GM19043 (cell line): Measurements from ENCODE around the gene PIEZO2.
"Not testable (repeated sequence)": the region's sequence is repeated elsewhere in the genome, so short reads cannot be mapped to it uniquely, and the experiment has no call there.

ENCODE experiments used
- ATAC-seq: cut with Tn5 transposase; IDR thresholded peaks from one replicate; pipeline ENCODE4 v1.9.1; 2021; ENCODE audit warnings: low read depth; ENCODE audit not compliant: unreplicated experiment

PIEZO2 gene

DNA sequence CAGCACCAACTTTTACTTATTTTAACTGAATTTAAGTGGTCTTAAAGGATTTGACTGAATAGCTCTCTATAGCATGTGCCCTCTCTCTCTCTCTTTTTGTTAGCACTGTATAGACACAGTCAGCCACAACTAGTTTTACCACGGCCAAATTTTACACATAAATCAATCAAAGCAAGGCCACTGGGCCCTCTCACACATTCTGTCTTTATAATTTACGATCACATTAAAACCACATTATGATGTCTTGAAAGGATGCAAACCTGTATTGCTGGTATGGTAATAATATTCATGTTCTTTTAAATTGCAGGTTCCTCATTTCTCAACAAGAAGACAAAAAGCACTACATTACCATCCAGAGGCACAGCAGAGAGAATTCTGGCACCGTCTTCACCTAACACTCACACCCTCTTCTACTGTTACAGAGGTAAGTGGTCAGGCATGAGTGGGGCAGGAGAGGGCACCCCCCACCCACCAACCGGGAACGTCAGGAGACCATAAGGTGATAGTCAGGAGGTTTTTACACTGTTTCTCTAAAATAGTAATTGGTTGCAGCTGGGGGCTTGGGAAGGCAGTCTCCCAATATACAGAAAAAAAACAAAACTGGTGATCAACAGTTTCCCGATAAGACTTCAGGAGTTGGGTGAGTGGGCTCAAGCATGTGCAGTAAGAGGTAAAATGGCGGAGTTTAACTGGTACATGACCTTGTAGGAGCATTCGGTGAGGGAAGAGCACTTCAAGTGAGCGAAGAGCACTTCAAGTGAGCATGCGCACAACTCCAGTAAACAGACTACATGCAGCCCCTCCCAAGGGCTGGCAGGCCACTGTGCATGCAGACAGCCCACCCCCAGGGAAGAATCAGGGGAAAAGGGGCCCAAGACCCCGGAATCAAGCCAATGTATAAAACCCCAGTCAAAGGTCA, 296.7 kb downstream of the PIEZO2 start:
- ATAC-seq, result no peak

DNA sequence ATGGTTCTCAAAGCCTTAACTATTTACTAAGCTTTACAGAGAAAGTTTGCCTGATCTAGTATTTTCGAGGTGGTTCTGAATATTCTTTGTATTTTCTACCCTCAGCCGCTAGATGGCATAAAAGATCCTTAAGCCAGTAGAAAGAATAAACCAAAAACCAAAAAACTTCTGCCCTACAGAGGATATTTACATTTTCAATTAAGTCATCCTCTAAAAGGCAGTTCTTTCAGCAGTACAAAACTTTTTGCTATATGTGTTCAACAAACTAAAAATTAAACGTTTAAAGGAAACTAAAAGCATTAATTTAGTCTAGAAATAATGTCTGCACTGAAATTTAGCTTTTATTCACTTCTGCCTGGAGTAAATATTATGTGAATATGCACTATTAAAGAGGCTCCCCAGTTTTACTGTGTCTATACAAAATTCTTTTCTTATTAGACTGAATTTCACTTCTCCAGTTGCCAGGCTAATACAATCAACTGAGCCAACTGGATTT, 297.5 kb downstream of the PIEZO2 start:
- no peak for ATAC-seq

DNA sequence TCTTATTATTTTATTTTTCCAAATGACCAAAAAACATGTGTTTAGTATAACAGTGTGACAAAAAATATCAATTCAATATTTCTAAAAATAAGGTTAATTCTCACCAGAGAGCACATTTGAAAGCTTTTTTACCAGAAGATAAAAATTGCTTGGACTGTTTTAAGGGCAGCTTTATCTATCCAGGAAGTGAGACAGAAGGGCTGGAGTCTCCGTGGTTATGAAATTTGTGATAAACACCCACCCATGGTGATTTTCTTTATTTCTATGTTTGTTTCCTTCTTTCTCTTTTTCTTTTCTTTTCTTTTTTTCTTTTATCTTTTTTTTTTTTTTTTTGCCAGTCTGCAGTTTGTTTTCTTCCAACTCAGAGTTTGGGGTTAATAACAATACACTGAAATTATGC, 298.5 kb downstream of the PIEZO2 start:
- no peak for ATAC-seq

DNA sequence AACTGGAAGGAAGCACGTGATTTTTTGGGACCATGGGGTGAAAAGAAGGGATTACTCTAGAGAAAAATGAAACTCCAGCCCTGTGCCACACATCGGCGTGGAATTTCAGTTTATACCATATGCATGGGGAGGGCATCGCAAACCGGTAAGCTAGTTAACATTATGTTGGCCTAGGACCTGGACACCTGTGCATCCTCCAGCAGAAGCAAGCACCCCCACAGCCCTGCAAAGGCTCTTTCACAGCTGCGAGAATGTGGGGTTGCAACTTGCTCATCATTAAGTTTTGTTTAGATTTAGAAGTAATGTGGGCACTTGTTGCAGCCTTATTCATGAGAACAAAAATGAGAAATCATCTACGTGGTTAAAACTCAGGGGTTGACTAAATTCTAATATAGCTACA, 299.2 kb downstream of the PIEZO2 start:
- ATAC-seq, result no peak

- no peak for ATAC-seq
Measured at GRCh38 chr18:10847907-10848306, 301.5 kb downstream of the PIEZO2 start.

- ATAC-seq, result no peak
Measured at GRCh38 chr18:10847408-10847790, 302.0 kb downstream of the PIEZO2 start.

DNA sequence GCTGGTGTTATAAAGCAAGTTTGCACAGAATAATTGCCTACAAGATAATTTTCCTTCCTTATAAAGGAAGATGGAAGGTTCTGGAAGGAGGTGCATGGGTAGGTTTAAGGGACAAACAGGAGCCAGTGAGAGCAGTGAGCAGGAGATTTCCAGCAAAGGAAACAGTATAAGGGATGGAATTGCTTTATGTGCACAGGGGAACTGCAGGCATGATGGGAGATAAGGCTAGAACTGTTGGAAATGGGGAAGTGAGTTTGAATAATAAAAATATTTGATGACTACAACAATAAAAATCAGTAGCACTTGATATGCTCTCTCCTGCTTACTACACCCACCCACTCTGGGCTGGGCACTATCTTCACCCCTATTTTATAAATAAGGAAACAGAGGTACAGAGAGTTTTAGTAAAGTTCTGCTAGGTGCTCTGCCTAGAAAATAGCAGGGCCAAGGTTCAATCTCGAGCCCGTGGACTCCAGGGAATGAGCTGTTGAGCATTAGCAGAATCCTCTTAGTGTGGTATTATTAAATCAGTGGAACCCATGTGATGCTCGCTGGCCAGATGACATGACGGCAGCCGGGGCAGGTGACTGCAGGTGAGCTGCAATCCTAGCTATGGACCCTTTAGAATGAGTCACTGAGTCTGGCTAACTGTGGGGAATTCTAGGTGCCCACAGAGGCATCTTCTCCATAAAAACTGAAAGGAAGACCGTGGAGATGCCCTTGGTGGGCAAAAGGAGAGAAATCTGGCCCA, 302.5 kb downstream of the PIEZO2 start:
- ATAC-seq, result no peak

DNA sequence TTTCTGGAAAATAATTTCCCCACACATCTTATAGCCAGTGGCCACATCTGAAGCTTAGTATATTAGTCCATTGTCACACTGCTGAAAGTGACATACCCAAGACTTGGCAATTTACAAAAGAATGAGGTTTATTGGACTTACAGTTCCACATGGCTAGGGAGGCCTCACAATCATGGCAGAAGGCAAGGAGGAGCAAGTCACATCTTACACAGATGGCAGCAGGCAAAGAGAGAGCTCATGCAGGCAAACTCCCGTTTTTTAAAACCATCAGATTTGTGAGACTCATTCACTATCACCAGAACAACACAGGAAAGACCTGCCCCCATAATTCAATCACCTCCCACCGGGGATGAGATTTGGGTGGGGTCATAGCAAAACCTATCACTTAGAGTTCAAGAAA, 303.3 kb downstream of the PIEZO2 start:
- not testable (repeated sequence) for ATAC-seq

DNA sequence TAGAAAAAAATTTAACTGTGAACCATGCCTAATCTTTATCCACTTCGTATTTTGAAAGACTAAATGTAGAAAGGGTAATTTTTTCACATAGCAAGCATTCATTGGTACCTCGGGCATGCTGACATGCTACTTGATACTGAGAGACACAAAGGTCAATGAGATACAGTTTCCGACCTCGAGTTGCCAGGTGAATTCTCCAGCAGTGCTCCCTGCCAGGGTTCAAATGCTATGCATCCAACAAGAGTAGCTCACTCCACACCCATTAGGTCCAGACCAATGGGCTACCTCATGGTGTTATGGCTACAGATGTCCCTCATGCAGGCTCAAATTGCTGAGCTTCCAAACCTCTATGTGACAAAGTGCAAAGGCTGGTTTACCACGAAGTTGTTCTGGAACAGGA, 305.8 kb downstream of the PIEZO2 start:
- no peak for ATAC-seq

GRCh38 chr18:10842861-10843260, 306.5 kb downstream of the PIEZO2 start:
- ATAC-seq, result no peak

DNA sequence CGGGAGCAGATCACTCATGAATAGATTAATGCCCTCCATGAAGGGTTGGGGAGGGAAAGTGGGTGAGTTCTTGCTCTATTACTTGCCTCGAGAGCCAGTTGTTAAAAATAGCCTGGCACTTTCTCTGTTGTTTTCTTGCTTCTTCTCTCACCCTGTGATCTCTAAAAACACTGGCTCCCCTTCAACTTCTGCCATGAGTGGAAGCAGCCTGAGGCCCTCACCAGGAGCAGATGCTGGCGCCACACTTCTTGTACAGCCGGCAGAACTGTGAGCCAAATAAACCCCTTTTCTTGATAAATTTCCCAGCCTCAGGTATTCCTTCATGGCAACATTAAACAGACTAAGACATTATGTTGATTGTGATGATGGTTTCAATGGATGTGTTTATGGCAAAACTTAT, 307.0 kb downstream of the PIEZO2 start:
- no peak for ATAC-seq

GRCh38 chr18:10841203-10841602, 308.2 kb downstream of the PIEZO2 start:
- no peak for ATAC-seq

- no peak for ATAC-seq
Measured at GRCh38 chr18:10840743-10841142, 308.6 kb downstream of the PIEZO2 start.

DNA sequence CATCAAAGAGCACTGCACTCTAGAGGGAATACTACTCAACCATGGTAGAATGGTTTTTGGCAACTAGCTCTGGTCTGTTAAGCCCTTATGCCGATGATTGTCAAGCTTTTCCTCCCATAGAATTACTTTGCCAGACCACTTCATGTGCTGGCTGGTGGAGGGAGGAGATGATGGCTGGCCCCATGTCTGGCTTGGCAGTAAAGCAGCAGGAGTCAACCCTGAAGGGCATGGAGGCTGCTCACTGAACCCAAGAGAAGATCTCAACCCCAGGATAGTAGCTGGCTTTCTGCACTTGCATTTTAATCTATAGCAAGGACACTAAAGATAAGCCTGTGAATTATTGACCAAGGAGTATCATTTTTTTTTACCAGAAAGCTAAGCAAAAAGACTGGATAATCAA, 309.9 kb downstream of the PIEZO2 start:
- ATAC-seq, result no peak

- no peak for ATAC-seq
Measured at GRCh38 chr18:10838553-10838952, 310.8 kb downstream of the PIEZO2 start.

DNA sequence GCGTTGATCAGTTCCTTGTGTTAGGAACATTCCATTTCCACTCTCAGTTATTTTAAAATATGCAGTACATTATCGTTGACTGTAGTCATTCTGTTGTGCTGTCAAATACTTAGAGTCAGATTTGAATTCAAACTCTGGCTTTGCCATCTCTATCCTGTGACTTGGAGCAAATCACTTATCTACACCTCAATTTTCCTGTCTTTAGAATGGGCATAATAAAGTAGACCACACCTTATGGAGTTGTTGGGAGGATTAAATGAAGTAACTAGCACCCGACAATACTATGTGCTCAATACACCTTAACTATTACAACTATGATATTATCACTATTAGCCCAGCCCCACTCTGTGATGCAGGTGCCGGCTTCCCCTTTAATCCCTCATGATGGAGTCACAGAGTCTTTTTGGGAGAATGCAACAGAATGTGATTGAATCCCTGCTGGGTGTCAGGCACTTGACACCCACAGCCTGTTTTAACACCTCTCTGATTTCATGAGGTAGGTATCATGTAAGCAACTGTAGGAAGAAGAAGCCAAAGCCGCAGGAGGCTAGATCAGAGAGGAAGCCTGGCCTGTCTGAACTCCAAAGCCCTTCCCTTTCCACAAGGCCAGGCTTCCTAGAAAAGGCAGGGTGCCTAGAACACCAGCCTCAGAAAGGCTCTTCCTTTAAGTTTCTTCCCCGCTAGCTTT, 315.1 kb downstream of the PIEZO2 start:
- ATAC-seq, result no peak

GRCh38 chr18:10833656-10834055, 315.7 kb downstream of the PIEZO2 start:
- ATAC-seq, result no peak

- no peak for ATAC-seq
Measured at GRCh38 chr18:10826400-10826799, 323.0 kb downstream of the PIEZO2 start.

- no peak for ATAC-seq
Measured at GRCh38 chr18:10822456-10822855, 326.9 kb downstream of the PIEZO2 start.

GRCh38 chr18:10820681-10821080, 328.7 kb downstream of the PIEZO2 start:
- no peak for ATAC-seq

DNA sequence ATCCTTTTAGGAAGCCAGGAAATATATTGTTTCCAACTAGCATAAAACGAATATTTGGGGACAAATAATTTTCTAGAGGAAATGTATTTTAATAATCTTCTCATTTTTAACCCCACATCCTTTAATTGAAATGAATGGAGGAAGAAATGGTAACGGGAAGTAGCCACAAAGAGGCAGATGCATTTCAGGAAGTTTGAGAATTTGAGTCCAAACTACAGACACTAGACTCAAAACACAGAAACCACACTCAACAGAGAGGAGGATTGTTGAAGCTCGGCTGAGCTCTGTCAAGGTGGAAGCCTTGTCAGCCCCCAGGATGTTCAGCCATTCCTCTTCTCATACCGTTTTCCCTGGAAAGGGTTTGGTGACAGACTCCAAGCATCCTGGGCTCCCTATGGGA, 335.0 kb downstream of the PIEZO2 start:
- no peak for ATAC-seq
